ENCODE measurements around the gene OR4D1. TPM values are rescaled to one million over a fixed set of nuclear protein-coding genes. Genes with fewer than 3 reads are reported as not detected.
A peak's percentile ranks its signal among the peaks of the same experiment; 100 is the strongest.
"Not testable (repeated sequence)": the region's sequence is repeated elsewhere in the genome, so short reads cannot be mapped to it uniquely, and the experiment has no call there.

Gene OR4D1
- total RNA-seq = under 0.01 TPM

- no peak for FAIRE-seq
Observed at GRCh38 chr17:58147930-58148434, at the start of gene OR4D1. Gene OR4D1 (plus strand): TSS chr17:58148384. CDS start chr17:58155154, 6,770 bp downstream.

GRCh38 chr17:58100506-58100905 lies 47.7 kb upstream of the OR4D1 start:
- FAIRE-seq = no peak

More at GRCh38 chr17:58147930-58148434, at the start of gene OR4D1:
- no peak for DNase-seq (ENCODE audit: low spot score in 2 of 2)

GRCh38 chr17:58101898-58102297 lies 46.3 kb upstream of the OR4D1 start:
- not testable (repeated sequence) for DNase-seq (ENCODE audit: low spot score in 2 of 2); FAIRE-seq

More at GRCh38 chr17:58100506-58100905, 47.7 kb upstream of the OR4D1 start:
- DNase-seq (ENCODE audit: low spot score in 2 of 2) = no peak

- FAIRE-seq (no peak), DNase-seq (ENCODE audit: low spot score in 2 of 2) (no peak)
Observed at GRCh38 chr17:58105093-58105492, 43.1 kb upstream of the OR4D1 start.

GRCh38 chr17:58107306-58107705 lies 40.9 kb upstream of the OR4D1 start:
- no peak for DNase-seq (ENCODE audit: low spot score in 2 of 2)
- no peak for FAIRE-seq

GRCh38 chr17:58109197-58109596 lies 39.0 kb upstream of the OR4D1 start:
- no peak for FAIRE-seq
- no peak for DNase-seq (ENCODE audit: low spot score in 2 of 2)

GRCh38 chr17:58110012-58110411 lies 38.2 kb upstream of the OR4D1 start:
- DNase-seq (ENCODE audit: low spot score in 2 of 2) (no peak), FAIRE-seq (no peak)

GRCh38 chr17:58111676-58112075 lies 36.5 kb upstream of the OR4D1 start:
- no peak for FAIRE-seq
- no peak for DNase-seq (ENCODE audit: low spot score in 2 of 2)

- FAIRE-seq = no peak
- peak; percentile 32 to 66 for DNase-seq (ENCODE audit: low spot score in 2 of 2)
Observed at GRCh38 chr17:58112970-58113631, 35.1 kb upstream of the OR4D1 start.

GRCh38 chr17:58113947-58114346 lies 34.2 kb upstream of the OR4D1 start:
- DNase-seq (ENCODE audit: low spot score in 2 of 2) = no peak
- no peak for FAIRE-seq

GRCh38 chr17:58117382-58117781 lies 30.8 kb upstream of the OR4D1 start:
- no peak for FAIRE-seq
- DNase-seq (ENCODE audit: low spot score in 2 of 2) = no peak

- DNase-seq (ENCODE audit: low spot score in 2 of 2) = no peak
- no peak for FAIRE-seq
Observed at GRCh38 chr17:58119491-58119890, 28.7 kb upstream of the OR4D1 start.

GRCh38 chr17:58120195-58120822 lies 27.9 kb upstream of the OR4D1 start:
- no peak for DNase-seq (ENCODE audit: low spot score in 2 of 2)
- FAIRE-seq = no peak

GRCh38 chr17:58121925-58122324 lies 26.3 kb upstream of the OR4D1 start:
- DNase-seq (ENCODE audit: low spot score in 2 of 2) (peak in 1 of 2 donors; percentile 27), FAIRE-seq (peak; percentile 64)

- DNase-seq (ENCODE audit: low spot score in 2 of 2) (no peak), FAIRE-seq (no peak)
Observed at GRCh38 chr17:58127846-58128245, 20.3 kb upstream of the OR4D1 start.

GRCh38 chr17:58132697-58133096 lies 15.5 kb upstream of the OR4D1 start:
- not testable (repeated sequence) for FAIRE-seq; DNase-seq (ENCODE audit: low spot score in 2 of 2)

- no peak for FAIRE-seq
- DNase-seq (ENCODE audit: low spot score in 2 of 2) = no peak
Observed at GRCh38 chr17:58136669-58137279, 11.4 kb upstream of the OR4D1 start.

GRCh38 chr17:58141505-58141904 lies 6.7 kb upstream of the OR4D1 start:
- no peak for DNase-seq (ENCODE audit: low spot score in 2 of 2)
- no peak for FAIRE-seq

GRCh38 chr17:58143335-58143734 lies 4.8 kb upstream of the OR4D1 start:
- not testable (repeated sequence) for DNase-seq (ENCODE audit: low spot score in 2 of 2); FAIRE-seq

- no peak for DNase-seq (ENCODE audit: low spot score in 2 of 2)
- FAIRE-seq = no peak
Observed at GRCh38 chr17:58144801-58145200, 3.4 kb upstream of the OR4D1 start.

- no peak for DNase-seq (ENCODE audit: low spot score in 2 of 2)
- FAIRE-seq = no peak
Observed at GRCh38 chr17:58148609-58149008, 425 bp downstream of the OR4D1 start.
